Astrocyte (in vitro differentiated cells and primary cell): ENCODE results near the gene LACRT. TPM values are rescaled to one million over a fixed set of nuclear protein-coding genes. Genes with fewer than 3 reads are reported as not detected.
"Not testable (repeated sequence)": the region's sequence is repeated elsewhere in the genome, so short reads cannot be mapped to it uniquely, and the experiment has no call there.

Experiments used
- DNase-seq: peaks from one replicate; pipeline ENCODE4 v3.0.0-alpha.2; 2010; ENCODE audit warnings: low read depth
- FAIRE-seq: peaks from 2 replicates; lab custom pipeline; 2011; peaks lifted over from hg19 to GRCh38; lab: Jason Lieb, UNC
- H2AFZ ChIP-seq: 2 replicates; pipeline ENCODE4 v1.6.0; 2012; ENCODE audit warnings: low read depth, low read length, inconsistent platforms
- H3K27ac ChIP-seq: 2 replicates; pipeline ENCODE4 v1.5.1; 2011; ENCODE audit warnings: low read depth, low read length, inconsistent platforms
- H3K27me3 ChIP-seq: 2 replicates; pipeline ENCODE4 v1.6.0; 2011; ENCODE audit warnings: low read length, inconsistent platforms; ENCODE audit not compliant: insufficient read depth
- H3K36me3 ChIP-seq: 2 replicates; pipeline ENCODE4 v1.5.1; 2011; ENCODE audit warnings: low read length, inconsistent platforms; ENCODE audit not compliant: insufficient read depth
- H3K4me1 ChIP-seq: 2 replicates; pipeline ENCODE4 v1.5.1; 2011; ENCODE audit warnings: low read length, inconsistent platforms; ENCODE audit not compliant: insufficient read depth
- H3K4me2 ChIP-seq: 2 replicates; pipeline ENCODE4 v1.6.0; 2012; ENCODE audit warnings: low read length, inconsistent platforms
- H3K4me3 ChIP-seq: 2 replicates; pipeline ENCODE4 v1.5.1; 2011; ENCODE audit warnings: low read depth, mild to moderate bottlenecking, low read length, inconsistent platforms; ENCODE audit not compliant: insufficient read depth
- H3K79me2 ChIP-seq: 2 replicates; pipeline ENCODE4 v1.6.0; 2012; ENCODE audit warnings: mild to moderate bottlenecking, low read length, inconsistent platforms; ENCODE audit not compliant: insufficient read depth
- H3K9ac ChIP-seq: 2 replicates; pipeline ENCODE4 v1.6.0; 2012; ENCODE audit warnings: mild to moderate bottlenecking, low read length, inconsistent platforms
- H3K9me3 ChIP-seq: 2 replicates; pipeline ENCODE4 v1.5.1; 2012; ENCODE audit warnings: low read depth, mild to moderate bottlenecking, low read length, inconsistent platforms; ENCODE audit not compliant: insufficient read depth
- H4K20me1 ChIP-seq: 2 replicates; pipeline ENCODE4 v1.6.0; 2012; ENCODE audit warnings: low read length, inconsistent platforms; ENCODE audit not compliant: insufficient read depth
- H3K27ac Mint-ChIP-seq: one replicate; pipeline ENCODE4 v1.8.0; 2021; ENCODE audit warnings: mild to moderate bottlenecking, mixed read lengths; ENCODE audit not compliant: unreplicated experiment
- H3K27me3 Mint-ChIP-seq: one replicate; pipeline ENCODE4 v1.8.0; 2021; ENCODE audit warnings: low read depth, mixed read lengths; ENCODE audit not compliant: unreplicated experiment
- H3K36me3 Mint-ChIP-seq: one replicate; pipeline ENCODE4 v1.8.0; 2021; ENCODE audit warnings: low read depth, mixed read lengths; ENCODE audit not compliant: unreplicated experiment
- H3K4me1 Mint-ChIP-seq: one replicate; pipeline ENCODE4 v1.8.0; 2021; ENCODE audit warnings: low read depth, mixed read lengths; ENCODE audit not compliant: unreplicated experiment
- H3K4me3 Mint-ChIP-seq: one replicate; pipeline ENCODE4 v1.8.0; 2021; ENCODE audit warnings: mild to moderate bottlenecking, moderate library complexity, mixed read lengths; ENCODE audit not compliant: unreplicated experiment
- H3K9me3 Mint-ChIP-seq: one replicate; pipeline ENCODE4 v1.8.0; 2021; ENCODE audit warnings: mild to moderate bottlenecking, mixed read lengths; ENCODE audit not compliant: unreplicated experiment
- CTCF ChIP-seq: IDR thresholded peaks from 2 replicates; pipeline ENCODE4 v1.5.1; 2011; ENCODE audit warnings: low read depth, mild to moderate bottlenecking, inconsistent platforms, low read length, moderate library complexity; ENCODE audit not compliant: insufficient read depth
- EZH2 ChIP-seq: IDR thresholded peaks from 2 replicates; pipeline ENCODE4 v1.6.1; 2012; ENCODE audit warnings: mild to moderate bottlenecking, low read length, inconsistent platforms; ENCODE audit not compliant: insufficient read depth
- total RNA-seq: library from RNA; stranded (reverse); gene quantifications from 2 replicates; pipeline ENCODE4 v1.2.1, GENCODE V29; 2021

The LACRT gene
- total RNA-seq, 1 donor from 2014 or later = not detected

GRCh38 chr12:54641089-54641488 is 6.4 kb upstream of the LACRT start:
- no peaks in the 10 kb centered on the region for H3K36me3 Mint-ChIP-seq
- H3K4me3 Mint-ChIP-seq = no peak overlapping the region
- Histone ChIP-seq H3K4me3 (no peak overlapping the region), H3K36me3 (no peaks in the 10 kb centered on the region), H3K9me3 (peaks cover 2% of the 10 kb centered on the region), H2AFZ (no peak overlapping the region), H3K27me3 (no peaks in the 10 kb centered on the region), H3K4me1 (no peaks in the 10 kb centered on the region), H3K79me2 (no peaks in the 10 kb centered on the region), H3K9ac (no peak overlapping the region), H3K4me2 (no peak overlapping the region), H4K20me1 (no peaks in the 10 kb centered on the region), H3K27ac (no peak overlapping the region)
- peaks cover 31% of the 10 kb centered on the region for H3K27me3 Mint-ChIP-seq
- H3K27ac Mint-ChIP-seq = no peak overlapping the region
- FAIRE-seq (no peak), DNase-seq (no peak)
- H3K9me3 Mint-ChIP-seq = peaks cover 7% of the 10 kb centered on the region
- no peaks in the 10 kb centered on the region for H3K4me1 Mint-ChIP-seq
- TF ChIP-seq EZH2 = no peak
- no peak for TF ChIP-seq CTCF

- not testable (repeated sequence) for H3K4me1 ChIP-seq, DNase-seq, H3K4me2 ChIP-seq, FAIRE-seq, H3K4me3 Mint-ChIP-seq, H3K36me3 Mint-ChIP-seq, H4K20me1 ChIP-seq, H3K9ac ChIP-seq, H3K79me2 ChIP-seq, H3K9me3 ChIP-seq, H3K4me3 ChIP-seq, H3K27ac Mint-ChIP-seq, H3K27ac ChIP-seq, H3K4me1 Mint-ChIP-seq, H3K36me3 ChIP-seq, H3K27me3 ChIP-seq, H2AFZ ChIP-seq
- Mint-ChIP-seq H3K9me3 (peaks cover 13% of the 10 kb centered on the region), H3K27me3 (peaks cover 27% of the 10 kb centered on the region)
These were observed 4.4 kb upstream of the LACRT start for GRCh38 chr12:54639112-54639511.

GRCh38 chr12:54631988-54632728 is 2.5 kb downstream of the LACRT start:
- no peak for DNase-seq
- Histone ChIP-seq H3K36me3 (no peaks in the 10 kb centered on the region), H3K4me3 (no peak overlapping the region), H2AFZ (no peak overlapping the region), H3K9me3 (no peaks in the 10 kb centered on the region), H4K20me1 (no peaks in the 10 kb centered on the region), H3K4me1 (no peaks in the 10 kb centered on the region), H3K27me3 (no peaks in the 10 kb centered on the region), H3K79me2 (no peaks in the 10 kb centered on the region), H3K9ac (no peak overlapping the region), H3K4me2 (no peak overlapping the region), H3K27ac (no peak overlapping the region)
- H3K36me3 Mint-ChIP-seq = no peaks in the 10 kb centered on the region
- H3K4me1 Mint-ChIP-seq = no peaks in the 10 kb centered on the region
- FAIRE-seq = no peak
- peaks cover 16% of the 10 kb centered on the region for H3K9me3 Mint-ChIP-seq
- H3K4me3 Mint-ChIP-seq = no peak overlapping the region
- peaks cover 31% of the 10 kb centered on the region for H3K27me3 Mint-ChIP-seq
- no peak overlapping the region for H3K27ac Mint-ChIP-seq
- TF ChIP-seq EZH2 (no peak), CTCF (no peak)
